A172 (cell line): ENCODE measurements around the gene SMYD5. TPM values are rescaled to one million over a fixed set of nuclear protein-coding genes. Genes with fewer than 3 reads are reported as not detected.

Source experiments
- total RNA-seq: library from RNA; depleted of rRNA; stranded (reverse); fragments of >200 nt; shearing (Covaris generic); gene quantifications from 2 replicates; pipeline ENCODE4 v1.2.3, GENCODE V29; 2014; rRNA removed

SMYD5 gene
- total RNA-seq, 1 experiment from 2014 or later = 33.1 TPM

Other genes starting within 250 kb of the SMYD5 start
- gene SFXN5, start 142.5 kb upstream of the SMYD5 start, total RNA-seq = 17.5 and 33.4 TPM in 2 replicates
- gene RAB11FIP5, start 101.3 kb upstream of the SMYD5 start, total RNA-seq = 52.2 and 58.8 TPM in 2 replicates
- not detected in 2 replicates for gene NOTO, start 11.7 kb upstream of the SMYD5 start, total RNA-seq
- 39.3 and 48.8 TPM in 2 replicates for gene PRADC1, start 19.0 kb downstream of the SMYD5 start, total RNA-seq
- gene CCT7, start 20.1 kb downstream of the SMYD5 start, total RNA-seq = 695 and 768 TPM in 2 replicates
- gene FBXO41, start 70.2 kb downstream of the SMYD5 start, total RNA-seq = 2.4 and 2.9 TPM in 2 replicates
- not detected in 2 replicates for gene EGR4, start 79.3 kb downstream of the SMYD5 start, total RNA-seq
- 19.3 and 23.2 TPM in 2 replicates for gene ALMS1, start 171.6 kb downstream of the SMYD5 start, total RNA-seq